Measurements from ENCODE around the gene NR2F1.

The NR2F1 gene

DNA sequence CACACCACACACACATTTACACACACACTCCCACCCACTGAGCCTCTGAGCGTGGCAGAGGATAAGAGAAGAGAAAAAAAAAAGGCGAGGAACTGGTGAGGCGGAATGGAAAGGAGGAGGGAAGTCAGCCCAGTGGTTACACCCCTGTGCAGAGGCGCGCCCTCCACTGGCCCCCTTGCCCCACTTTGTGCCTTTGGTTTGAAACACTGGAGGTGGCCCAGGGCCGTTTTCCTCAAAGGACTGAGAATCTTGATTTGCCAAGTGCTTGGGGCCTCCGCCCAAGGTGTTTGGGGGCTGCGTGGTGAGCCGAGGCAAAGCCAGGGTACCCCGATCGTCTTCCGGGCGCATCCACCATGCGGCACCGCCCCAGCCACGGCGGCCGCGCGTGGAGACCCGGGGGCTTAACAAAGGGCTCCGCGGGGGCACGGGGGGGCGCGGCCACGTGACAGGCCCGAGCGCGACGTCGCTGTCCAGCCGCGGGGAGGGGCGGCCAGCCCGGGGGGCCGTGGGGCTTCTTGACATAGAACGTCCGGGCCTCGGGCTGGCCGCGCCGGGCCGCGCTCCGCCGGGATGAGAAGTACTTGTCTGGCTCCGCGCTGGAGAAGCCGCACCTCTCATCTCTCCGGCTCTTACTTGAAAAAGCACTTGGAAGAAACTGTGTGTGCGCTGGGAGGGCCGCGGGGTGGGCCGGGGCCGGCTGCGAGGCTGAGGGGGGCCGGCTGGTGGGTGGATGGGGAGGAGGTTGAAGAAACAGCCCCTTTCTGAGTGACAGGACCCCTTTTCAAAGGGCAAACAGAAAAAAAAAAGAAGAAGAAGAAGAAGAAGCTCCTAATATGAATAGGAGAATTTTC, 21.0 kb downstream of the NR2F1 start:
- DNase-seq (ENCODE audit: low read depth in 2 of 2) = no peak

DNA sequence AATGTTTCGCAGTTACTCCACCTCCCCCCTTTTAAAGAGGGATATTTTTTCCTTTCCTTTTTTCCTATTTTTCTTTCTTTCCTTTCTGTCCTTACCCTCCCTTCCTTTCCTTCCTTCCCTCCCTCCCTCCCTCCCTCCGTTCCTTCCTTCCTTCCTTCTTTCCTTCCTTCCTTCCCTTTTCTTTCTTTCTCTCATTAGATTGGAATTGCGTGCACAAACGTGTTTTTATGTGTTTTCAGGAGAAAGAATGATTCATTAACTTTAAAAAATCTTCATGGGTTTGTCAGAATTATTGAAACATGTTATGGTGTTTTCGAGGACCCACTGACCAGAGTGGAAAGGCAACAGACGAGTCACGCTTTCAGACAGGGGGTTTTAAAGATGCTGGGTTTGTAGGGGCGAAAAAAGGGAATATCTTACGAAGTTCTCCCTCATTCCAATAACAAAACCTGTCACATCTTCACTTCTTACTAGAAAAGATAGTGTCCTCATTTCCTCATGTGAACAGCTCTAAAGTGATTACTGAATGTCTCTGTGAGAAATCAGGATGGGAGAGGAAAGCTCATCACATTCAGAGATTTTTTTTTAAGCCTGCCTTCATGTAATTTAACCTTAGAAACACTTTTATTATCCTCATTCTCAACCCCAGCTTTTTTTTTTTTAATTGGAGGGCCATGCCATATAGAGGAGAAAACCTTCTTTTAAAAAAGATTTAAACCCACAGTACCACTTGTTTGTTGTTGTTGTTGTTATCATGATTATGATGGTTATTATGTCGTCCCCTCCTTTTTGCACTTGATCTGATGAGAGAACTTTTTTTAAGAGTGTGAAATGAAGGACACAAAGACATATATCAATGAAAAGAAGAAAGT, 21.9 kb downstream of the NR2F1 start:
- DNase-seq (ENCODE audit: low read depth in 2 of 2) = no peak

DNA sequence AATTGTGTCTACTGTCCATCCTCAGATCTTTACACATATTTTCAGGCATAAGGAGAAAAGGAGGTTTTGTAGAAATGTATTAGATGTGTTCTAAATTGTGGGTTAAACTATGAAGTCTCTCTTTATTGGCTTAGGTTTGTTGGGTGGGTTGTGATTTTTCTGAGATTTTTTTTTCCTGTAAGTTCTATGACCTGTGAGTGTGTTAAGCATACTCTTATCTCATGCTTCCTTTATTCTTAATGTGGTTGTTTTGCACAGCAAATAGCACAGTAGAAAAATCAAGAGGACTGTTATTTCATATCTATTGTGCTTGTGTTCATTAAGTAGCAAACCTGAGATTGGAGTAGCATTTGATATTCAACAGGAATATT, 23.3 kb downstream of the NR2F1 start:
- DNase-seq (ENCODE audit: low read depth in 2 of 2) = no peak

GRCh38 chr5:93607367-93608258, 24.6 kb downstream of the NR2F1 start:
- no peak for DNase-seq (ENCODE audit: low read depth in 2 of 2)

DNA sequence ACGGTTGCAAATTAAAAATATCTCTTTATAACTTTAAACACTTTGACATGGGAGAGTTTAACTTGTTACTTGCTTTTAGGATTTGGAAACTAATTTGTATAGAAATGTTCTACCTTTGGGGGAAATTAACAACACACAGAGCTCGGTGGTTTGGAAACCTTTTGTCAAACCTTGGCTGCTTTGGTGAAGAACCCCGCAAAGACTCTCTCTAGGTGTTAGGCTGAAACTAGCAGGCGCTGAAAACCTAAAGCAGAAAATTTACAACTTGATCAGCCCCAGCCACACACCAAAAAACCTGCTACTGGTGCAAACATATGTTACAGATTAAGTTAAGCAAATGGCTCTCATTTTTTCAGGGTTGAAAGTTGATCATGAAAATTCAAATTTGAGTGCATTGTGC, 25.8 kb downstream of the NR2F1 start:
- DNase-seq (ENCODE audit: low read depth in 2 of 2) = no peak

- no peak for DNase-seq (ENCODE audit: low read depth in 2 of 2)
Observed at GRCh38 chr5:93609762-93610161, 26.7 kb downstream of the NR2F1 start.

- no peak for DNase-seq (ENCODE audit: low read depth in 2 of 2)
Observed at GRCh38 chr5:93610581-93611272, 27.7 kb downstream of the NR2F1 start.

- no peak for DNase-seq (ENCODE audit: low read depth in 2 of 2)
Observed at GRCh38 chr5:93611273-93611975, 28.4 kb downstream of the NR2F1 start.

GRCh38 chr5:93611976-93612854, 29.2 kb downstream of the NR2F1 start:
- no peak for DNase-seq (ENCODE audit: low read depth in 2 of 2)

GRCh38 chr5:93612855-93613243, 29.8 kb downstream of the NR2F1 start:
- no peak for DNase-seq (ENCODE audit: low read depth in 2 of 2)

- DNase-seq (ENCODE audit: low read depth in 2 of 2) = no peak
Observed at GRCh38 chr5:93616538-93617174, 33.6 kb downstream of the NR2F1 start.

- DNase-seq (ENCODE audit: low read depth in 2 of 2) = no peak
Observed at GRCh38 chr5:93620487-93621326, 37.7 kb downstream of the NR2F1 start.

DNA sequence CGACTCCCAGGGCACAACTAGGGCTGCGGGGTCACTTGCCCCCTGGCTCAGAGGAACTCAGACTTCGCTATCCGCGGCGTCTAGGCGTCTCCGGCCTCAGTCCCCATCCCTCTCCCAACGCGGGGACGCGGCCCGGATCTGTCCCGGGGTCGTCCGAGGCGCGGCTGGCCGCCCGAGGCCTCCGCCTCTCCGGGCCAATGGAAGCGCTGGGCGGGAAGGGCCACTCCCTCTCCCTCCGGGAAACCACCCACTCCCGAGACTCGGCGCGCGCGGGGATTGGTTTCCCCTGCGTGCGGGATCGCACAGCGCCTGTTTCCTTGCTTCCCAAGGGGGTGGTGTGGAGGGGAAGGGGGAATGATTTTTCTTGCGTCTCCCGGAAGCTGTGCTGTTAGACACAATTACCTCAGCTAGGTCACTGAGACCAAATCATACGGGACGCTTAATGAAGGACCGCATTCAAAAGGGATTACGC, 38.3 kb downstream of the NR2F1 start:
- DNase-seq (ENCODE audit: low read depth in 2 of 2) = no peak

DNA sequence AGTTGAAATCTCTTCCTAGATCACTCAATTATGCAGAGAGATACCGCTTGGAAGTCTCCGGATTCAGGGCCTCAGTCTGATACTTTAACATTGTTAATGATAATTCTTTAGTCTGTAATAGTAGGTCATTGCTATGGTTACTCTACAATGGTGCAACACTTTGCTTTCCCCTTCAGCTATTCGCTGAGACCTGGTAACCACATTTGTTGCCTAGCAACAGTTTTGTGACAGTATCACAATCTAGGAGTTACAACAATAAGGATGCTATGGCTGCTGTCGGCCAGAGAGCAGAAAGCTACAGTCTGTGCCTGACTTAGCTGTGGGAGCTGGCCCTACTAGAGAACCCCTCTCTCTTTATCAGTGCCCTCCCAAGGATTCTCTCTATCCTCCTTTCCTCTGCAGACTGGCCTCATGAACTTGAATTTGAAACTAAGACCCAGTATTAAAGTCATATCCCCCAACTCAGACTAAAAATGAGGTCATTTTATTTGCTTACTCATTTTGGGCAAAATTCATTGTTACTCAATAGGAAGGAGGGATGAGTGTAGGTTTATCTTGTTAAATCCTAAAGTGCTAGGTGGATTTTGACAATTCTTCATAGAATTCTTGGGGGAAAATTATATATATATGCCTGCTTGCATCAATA, 39.3 kb downstream of the NR2F1 start:
- no peak for DNase-seq (ENCODE audit: low read depth in 2 of 2)

- no peak for DNase-seq (ENCODE audit: low read depth in 2 of 2)
Observed at GRCh38 chr5:93623153-93623552, 40.1 kb downstream of the NR2F1 start.

- no peak for DNase-seq (ENCODE audit: low read depth in 2 of 2)
Observed at GRCh38 chr5:93626801-93627200, 43.8 kb downstream of the NR2F1 start.

- no peak for DNase-seq (ENCODE audit: low read depth in 2 of 2)
Observed at GRCh38 chr5:93632327-93632726, 49.3 kb downstream of the NR2F1 start.

GRCh38 chr5:93635991-93636390, 53.0 kb downstream of the NR2F1 start:
- no peak for DNase-seq (ENCODE audit: low read depth in 2 of 2)
